ENCODE data around the gene FZR1.

Gene FZR1

DNA sequence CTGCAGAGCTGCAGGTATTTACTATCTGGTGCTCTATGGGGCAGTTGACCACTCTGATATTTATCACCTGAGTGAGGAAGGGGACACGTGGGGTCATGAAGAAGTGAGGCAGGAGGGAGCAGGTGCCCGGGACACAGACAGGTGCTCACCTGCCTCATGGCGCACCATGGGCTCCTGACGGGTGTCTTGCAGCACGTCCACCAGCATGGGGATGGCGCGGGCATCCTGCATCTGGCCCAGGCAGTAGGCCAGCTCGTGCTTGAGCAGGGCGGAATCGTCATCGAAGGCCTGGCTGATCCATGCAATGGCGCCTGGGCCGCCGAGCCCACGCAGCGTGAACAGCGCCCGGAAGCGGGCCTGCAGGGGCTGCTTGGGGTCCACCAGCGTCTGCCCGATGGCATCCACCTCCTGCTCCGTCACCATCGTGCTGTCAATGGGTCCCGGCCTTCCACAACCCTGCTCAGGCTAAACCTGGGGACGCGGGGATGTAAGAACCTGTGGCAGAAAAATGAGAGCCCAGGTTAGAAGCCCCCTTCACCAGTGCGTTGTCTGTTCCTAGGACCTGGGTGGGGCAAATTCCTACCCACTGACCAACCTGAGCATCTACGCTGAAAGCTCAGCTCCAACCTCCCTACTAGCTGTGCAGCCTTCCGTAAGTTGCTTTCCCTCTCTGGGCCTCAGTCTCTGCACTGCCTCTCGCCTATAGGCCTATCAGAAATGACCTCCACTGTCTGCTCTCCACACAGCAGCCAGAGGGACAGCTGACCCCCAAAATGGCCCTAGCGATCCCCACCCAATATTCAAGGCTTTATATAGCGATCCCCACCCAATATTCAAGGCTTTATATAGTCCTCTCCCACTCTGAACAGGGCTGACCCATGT lies 9.5 kb upstream of the FZR1 start:
- no peak overlapping the region for H3K4me3 ChIP-seq (ENCODE audit: control insufficient read depth, low read depth, low read length)
- no peak for DNase-seq (ENCODE audit: low read depth)
- TF ChIP-seq, protein P1, sequence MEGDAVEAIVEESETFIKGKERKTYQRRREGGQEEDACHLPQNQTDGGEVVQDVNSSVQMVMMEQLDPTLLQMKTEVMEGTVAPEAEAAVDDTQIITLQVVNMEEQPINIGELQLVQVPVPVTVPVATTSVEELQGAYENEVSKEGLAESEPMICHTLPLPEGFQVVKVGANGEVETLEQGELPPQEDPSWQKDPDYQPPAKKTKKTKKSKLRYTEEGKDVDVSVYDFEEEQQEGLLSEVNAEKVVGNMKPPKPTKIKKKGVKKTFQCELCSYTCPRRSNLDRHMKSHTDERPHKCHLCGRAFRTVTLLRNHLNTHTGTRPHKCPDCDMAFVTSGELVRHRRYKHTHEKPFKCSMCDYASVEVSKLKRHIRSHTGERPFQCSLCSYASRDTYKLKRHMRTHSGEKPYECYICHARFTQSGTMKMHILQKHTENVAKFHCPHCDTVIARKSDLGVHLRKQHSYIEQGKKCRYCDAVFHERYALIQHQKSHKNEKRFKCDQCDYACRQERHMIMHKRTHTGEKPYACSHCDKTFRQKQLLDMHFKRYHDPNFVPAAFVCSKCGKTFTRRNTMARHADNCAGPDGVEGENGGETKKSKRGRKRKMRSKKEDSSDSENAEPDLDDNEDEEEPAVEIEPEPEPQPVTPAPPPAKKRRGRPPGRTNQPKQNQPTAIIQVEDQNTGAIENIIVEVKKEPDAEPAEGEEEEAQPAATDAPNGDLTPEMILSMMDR (conservative IDR thresholded peaks at IDR 0.05; ENCODE audit: control insufficient read depth, insufficient read depth, low read depth, low read length): no peak

DNA sequence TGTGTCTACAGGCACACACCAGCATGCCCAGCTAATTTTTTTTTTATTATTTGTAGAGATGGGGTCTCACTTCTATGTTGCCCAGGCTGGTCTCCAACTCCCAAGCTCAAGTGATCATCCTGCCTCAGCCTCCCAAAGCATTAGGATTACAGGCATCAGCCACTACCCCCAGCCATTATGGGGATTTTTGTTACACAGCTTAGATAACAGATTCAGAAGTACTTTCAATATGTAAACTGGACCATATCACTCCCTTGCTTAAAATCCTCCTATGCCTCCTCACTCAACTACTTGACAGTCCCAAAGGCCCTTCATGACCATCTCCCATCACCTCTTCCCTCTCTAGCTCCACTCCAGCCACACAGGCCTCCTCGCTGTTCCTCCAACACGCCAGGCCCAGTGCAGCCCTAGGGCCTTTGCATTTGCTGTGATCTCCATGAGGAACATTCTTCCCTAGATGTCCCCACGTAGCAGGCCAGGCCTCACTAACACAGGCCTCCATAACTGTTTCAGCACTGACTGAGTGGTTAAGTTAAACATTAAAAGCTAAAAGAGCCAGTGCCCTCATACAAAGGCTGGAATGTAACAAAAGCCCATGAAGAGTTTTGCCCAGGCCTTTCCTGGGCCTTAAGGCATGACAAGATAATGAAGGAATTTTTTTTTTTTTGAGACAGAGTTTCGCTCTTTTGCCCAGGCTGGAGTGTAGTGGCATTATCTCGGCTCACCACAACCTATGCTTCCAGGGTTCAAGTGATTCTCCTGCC lies 8.2 kb upstream of the FZR1 start:
- TF ChIP-seq, protein P1 (conservative IDR thresholded peaks at IDR 0.05; ENCODE audit: control insufficient read depth, insufficient read depth, low read depth, low read length): no peak
- DNase-seq (ENCODE audit: low read depth): no peak
- no peak overlapping the region for H3K4me3 ChIP-seq (ENCODE audit: control insufficient read depth, low read depth, low read length)

DNA sequence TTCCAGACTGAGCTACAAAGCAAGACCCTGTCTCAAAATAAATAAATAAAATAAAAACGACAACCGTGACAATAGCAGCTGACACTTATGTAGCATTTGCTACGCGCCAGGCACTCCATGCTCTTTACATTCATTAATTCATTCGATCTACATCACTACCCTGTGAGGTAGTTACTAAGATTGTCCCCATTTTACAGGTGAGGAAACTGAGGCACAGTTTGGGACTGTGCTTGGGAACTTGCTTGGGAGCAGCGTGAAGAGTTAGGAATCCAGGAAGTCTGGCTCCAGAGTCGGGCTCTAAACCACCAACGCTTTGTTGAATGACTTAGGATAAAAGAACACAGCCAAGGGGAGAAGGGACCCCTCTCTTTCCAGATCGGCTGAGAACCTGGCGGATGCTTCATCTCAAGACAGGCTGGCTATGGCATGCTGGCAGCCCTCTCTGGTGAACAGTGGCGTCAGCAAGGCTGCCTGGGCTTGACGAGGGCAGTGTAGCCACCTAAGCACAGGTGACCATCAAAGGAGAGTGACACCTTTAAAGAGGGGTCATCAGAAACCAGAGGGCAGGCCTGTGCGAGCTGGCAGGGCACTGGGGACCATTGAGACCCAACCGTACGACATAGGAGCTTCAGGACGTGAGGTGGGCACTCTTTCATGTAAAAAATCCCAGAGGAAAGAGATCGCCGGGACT lies 6.2 kb upstream of the FZR1 start:
- DNase-seq (ENCODE audit: low read depth): no peak
- peak overlapping the region; percentile 96 for H3K4me3 ChIP-seq (ENCODE audit: control insufficient read depth, low read depth, low read length)
- TF ChIP-seq, protein P1 (conservative IDR thresholded peaks at IDR 0.05; ENCODE audit: control insufficient read depth, insufficient read depth, low read depth, low read length): no peak

DNA sequence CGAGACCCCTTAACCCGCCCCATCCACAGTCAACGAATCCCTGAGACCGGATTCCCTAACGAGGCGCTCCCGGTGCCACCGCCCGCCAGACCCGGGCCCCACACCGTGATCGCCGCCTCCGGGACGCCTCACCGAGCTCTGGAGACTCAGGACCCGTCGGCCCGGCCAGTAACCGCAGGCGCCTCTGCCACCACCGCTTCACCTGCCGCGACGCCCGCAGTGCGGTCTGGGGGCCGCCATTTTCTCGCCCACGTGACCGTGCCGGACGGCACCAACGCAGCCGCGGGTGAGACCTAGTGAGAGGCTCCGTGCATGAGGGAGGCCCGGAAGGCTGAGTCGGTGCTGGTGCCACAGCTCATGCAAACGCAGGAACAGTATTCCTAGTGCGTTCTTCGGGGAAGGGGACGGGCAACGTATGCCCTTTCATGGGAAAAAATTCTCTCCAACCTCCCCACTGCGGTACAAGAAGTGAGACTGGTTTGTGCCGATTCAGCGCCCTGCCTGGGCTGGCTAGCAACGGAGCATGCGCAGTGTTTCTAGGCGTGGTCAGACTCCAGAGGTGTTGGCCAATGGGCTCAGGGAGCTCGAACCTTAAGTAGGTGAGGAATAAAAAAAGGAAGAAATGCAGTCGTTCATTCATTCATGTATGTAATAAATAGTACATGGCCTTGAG lies 5.5 kb upstream of the FZR1 start, which contains the start of gene DOHH:
Gene DOHH (minus strand): TSS at position 246 of the 673 bp plus-strand sequence. CDS start 3,860 bp downstream, outside the sequence.
- peak; percentile 96 for DNase-seq (ENCODE audit: low read depth)
- TF ChIP-seq, protein P1 (conservative IDR thresholded peaks at IDR 0.05; ENCODE audit: control insufficient read depth, insufficient read depth, low read depth, low read length): no peak
- H3K4me3 ChIP-seq (ENCODE audit: control insufficient read depth, low read depth, low read length): peak within 1 kb of the TSS; percentile 96

DNA sequence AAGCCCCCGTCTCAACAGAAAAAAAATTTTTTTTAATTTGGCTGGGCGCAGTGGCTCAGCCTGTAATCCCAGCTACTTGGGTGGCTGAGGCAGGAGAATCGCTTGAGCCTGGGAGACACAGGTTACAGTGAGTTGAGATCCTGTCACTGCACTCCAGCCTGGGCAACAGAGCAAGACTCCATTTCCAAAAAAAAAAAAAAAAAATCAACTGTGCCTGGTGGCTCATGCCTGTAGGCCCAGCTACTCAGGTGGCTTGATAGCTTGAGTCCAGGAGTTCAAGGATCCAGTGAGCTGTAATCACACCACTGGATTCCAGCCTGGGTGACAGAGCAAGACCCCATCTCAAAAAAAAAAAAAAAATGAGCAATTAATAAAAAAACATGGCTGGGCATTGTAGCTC lies 4.3 kb upstream of the FZR1 start:
- TF ChIP-seq, protein P1 (conservative IDR thresholded peaks at IDR 0.05; ENCODE audit: control insufficient read depth, insufficient read depth, low read depth, low read length): no peak
- H3K4me3 ChIP-seq (ENCODE audit: control insufficient read depth, low read depth, low read length): no peak overlapping the region
- DNase-seq (ENCODE audit: low read depth): no peak

DNA sequence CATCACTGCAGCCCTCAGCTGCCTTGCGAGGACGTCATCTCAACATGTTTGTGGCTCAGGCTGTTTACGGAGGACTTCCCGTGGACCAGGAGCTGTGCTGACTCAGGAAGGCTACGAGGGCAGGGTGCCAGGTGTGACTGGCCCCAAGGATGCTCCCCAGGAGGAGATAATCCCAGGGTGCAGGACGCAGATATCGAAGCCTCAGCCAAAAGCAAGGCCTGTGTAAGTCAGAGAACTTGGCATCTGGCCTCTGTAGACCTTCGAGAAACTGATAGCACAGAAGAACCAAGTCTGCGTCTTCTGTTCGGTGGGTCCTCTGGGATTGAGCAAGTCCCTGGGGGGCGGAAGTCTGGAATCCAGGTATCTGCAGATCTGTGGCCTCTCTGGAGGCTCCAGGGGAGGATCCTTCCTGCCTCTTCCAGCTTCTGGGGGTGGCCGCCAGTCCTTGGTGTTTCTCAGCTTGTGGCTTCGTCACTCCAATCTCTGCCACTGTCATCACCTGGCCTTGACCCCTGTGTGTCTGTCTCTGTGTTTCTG lies 3.0 kb upstream of the FZR1 start:
- TF ChIP-seq, protein P1 (conservative IDR thresholded peaks at IDR 0.05; ENCODE audit: control insufficient read depth, insufficient read depth, low read depth, low read length): no peak
- H3K4me3 ChIP-seq (ENCODE audit: control insufficient read depth, low read depth, low read length): no peak overlapping the region
- DNase-seq (ENCODE audit: low read depth): peak; percentile 35

All from fibroblast of mammary gland (primary cell).